Kidney epithelial cell (primary cell): ENCODE measurements around the gene CYREN. TPM values are rescaled to one million over a fixed set of nuclear protein-coding genes. Genes with fewer than 3 reads are reported as not detected.

Experiments used
- DNase-seq: peaks from one replicate; pipeline ENCODE4 v3.0.0-alpha.2; 2010; ENCODE audit warnings: low read depth
- H3K27me3 ChIP-seq: 2 replicates; pipeline ENCODE4 v1.6.0; 2011; ENCODE audit warnings: low read length; ENCODE audit not compliant: control insufficient read depth, insufficient read depth
- H3K36me3 ChIP-seq: 2 replicates; pipeline ENCODE4 v1.5.1; 2011; ENCODE audit warnings: low read length; ENCODE audit not compliant: control insufficient read depth, insufficient read depth
- H3K4me3 ChIP-seq: 2 replicates; pipeline ENCODE4 v1.5.1; 2011; ENCODE audit warnings: low read depth, mild to moderate bottlenecking, control low read depth, low read length
- total RNA-seq: library from RNA; depleted of rRNA; stranded (reverse); fragments of >200 nt; gene quantifications from 2 replicates; pipeline ENCODE4 v1.2.3, GENCODE V29; 2015
- TF ChIP-seq, protein P1 (sequence below): IDR thresholded peaks from 2 replicates; pipeline ENCODE4 v1.5.1; 2011; ENCODE audit warnings: mild to moderate bottlenecking, moderate library complexity, low read length, control low read depth, inconsistent platforms; ENCODE audit not compliant: insufficient read depth, poor library complexity, severe bottlenecking

The CYREN gene
- total RNA-seq, 1 donor from 2014 or later, result 74.2 TPM

DNA sequence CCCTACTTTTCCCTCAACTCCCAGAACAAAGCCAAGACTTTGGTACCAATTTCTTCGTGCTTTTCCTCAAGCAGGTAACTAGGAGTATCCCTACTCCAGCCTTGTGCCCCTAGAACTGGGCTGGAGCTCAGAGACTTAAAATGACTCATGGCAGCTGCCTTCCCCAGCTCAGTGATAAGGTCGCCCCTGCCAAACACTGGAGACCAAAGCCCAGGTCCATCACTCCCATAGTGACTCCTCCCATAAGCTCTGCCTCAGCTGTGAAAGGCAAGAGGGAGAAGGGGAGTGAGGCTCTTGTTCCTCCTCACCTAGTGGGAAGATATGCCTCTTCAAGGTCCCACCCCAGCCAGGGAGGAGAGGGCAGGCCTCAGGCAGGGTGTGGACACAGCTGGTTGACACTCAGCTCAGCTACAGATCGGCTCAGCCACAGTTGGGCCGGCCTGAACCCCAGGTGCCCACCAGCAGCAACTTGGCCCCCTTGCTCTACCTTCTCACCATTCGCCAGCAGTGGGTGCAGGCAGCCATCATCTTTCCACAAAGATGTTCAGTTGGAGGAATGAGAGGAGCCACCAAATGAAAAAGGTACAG is 13.8 kb upstream of the CYREN start:
- H3K36me3 ChIP-seq, result peaks cover 8% of the 10 kb centered on the region
- H3K4me3 ChIP-seq, result no peak overlapping the region
- no peak for DNase-seq
- H3K27me3 ChIP-seq, result no peaks in the 10 kb centered on the region
- TF ChIP-seq, protein P1, sequence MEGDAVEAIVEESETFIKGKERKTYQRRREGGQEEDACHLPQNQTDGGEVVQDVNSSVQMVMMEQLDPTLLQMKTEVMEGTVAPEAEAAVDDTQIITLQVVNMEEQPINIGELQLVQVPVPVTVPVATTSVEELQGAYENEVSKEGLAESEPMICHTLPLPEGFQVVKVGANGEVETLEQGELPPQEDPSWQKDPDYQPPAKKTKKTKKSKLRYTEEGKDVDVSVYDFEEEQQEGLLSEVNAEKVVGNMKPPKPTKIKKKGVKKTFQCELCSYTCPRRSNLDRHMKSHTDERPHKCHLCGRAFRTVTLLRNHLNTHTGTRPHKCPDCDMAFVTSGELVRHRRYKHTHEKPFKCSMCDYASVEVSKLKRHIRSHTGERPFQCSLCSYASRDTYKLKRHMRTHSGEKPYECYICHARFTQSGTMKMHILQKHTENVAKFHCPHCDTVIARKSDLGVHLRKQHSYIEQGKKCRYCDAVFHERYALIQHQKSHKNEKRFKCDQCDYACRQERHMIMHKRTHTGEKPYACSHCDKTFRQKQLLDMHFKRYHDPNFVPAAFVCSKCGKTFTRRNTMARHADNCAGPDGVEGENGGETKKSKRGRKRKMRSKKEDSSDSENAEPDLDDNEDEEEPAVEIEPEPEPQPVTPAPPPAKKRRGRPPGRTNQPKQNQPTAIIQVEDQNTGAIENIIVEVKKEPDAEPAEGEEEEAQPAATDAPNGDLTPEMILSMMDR, result no peak

DNA sequence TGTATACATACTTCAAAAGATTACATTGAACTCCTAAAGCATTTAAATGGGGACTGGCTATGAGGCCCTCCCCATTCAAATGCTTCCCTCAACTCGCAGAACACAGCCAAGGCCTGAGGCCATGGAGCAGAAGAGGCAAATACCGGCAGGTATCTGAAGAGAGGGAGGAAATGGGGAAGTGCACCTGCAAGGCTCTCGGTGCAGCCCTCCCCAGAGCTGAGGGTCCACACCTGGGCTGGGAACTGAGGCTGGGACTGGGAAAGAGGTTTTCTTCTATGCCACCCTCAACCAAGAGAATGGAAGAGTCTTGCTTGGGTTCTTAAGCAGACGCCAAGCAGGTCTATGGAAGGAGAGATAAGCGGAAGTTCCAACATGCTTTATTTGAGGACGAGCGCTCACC is 13.0 kb upstream of the CYREN start:
- no peak overlapping the region for H3K4me3 ChIP-seq
- DNase-seq, result no peak
- no peaks in the 10 kb centered on the region for H3K27me3 ChIP-seq
- H3K36me3 ChIP-seq, result peaks cover 6% of the 10 kb centered on the region
- TF ChIP-seq, protein P1, result no peak

GRCh38 chr7:135181929-135182678 is 11.6 kb upstream of the CYREN start:
- DNase-seq, result no peak
- H3K4me3 ChIP-seq, result no peak overlapping the region
- H3K36me3 ChIP-seq, result peaks cover 5% of the 10 kb centered on the region
- H3K27me3 ChIP-seq, result no peaks in the 10 kb centered on the region
- TF ChIP-seq, protein P1, result no peak

- Histone ChIP-seq H3K27me3 (no peaks in the 10 kb centered on the region), H3K4me3 (no peak overlapping the region), H3K36me3 (peaks cover 5% of the 10 kb centered on the region)
- TF ChIP-seq, protein P1, result no peak
- DNase-seq, result no peak
Observed at GRCh38 chr7:135181261-135181928, 10.9 kb upstream of the CYREN start.

DNA sequence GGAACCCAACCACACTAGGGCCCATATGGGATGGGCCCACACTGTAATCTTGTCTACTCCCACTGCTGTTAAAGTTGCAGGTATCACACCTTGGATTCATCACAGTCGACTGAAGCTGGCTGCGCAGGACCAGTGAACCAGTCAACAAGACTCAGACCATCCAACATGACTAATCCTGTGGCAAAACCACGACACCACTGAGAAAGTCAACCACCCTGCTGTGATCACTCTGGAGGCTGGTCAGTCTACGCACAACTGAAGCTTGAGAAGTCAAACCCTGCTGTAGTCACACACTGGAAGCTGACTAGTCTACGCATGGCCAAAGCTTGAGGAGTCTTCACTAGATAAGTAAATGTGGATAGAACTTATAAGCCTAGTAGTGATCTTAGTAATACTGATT is 9.6 kb upstream of the CYREN start:
- Histone ChIP-seq H3K27me3 (no peaks in the 10 kb centered on the region), H3K36me3 (peaks cover 4% of the 10 kb centered on the region), H3K4me3 (no peak overlapping the region)
- DNase-seq, result no peak
- TF ChIP-seq, protein P1, result no peak
